Natural killer cell (primary cell): ENCODE results near the gene SOBP. TPM values are rescaled to one million over a fixed set of nuclear protein-coding genes. Genes with fewer than 3 reads are reported as not detected.

Experiments used
- ATAC-seq, 3 donors: fragments of 150-1000 bp in 2 of 3; fragments of 200-7000 bp in 1 of 3; cut with Tn5 transposase; 1 replicate in 1 of 3; 2 replicates in 2 of 3; pipeline ENCODE4 v1.10.0; 2021; ENCODE audit warnings: mild to moderate bottlenecking in 2 of 3, moderate library complexity in 2 of 3
- DNase-seq, 2 donors: peaks; one replicate each; pipeline versions ENCODE4 v3.0.0 to v3.0.0-alpha.2; 2013 to 2021; ENCODE audit warnings: mixed read lengths in 1 of 2
- H3K27ac ChIP-seq: one replicate; pipeline ENCODE4 v1.5.1; 2013; ENCODE audit warnings: mild to moderate bottlenecking, low read length
- H3K27me3 ChIP-seq: one replicate; pipeline ENCODE4 v1.6.1; 2013; ENCODE audit warnings: low read length; ENCODE audit not compliant: control insufficient read depth, insufficient read depth
- H3K36me3 ChIP-seq: one replicate; pipeline ENCODE4 v1.6.1; 2013; ENCODE audit warnings: low read length; ENCODE audit not compliant: control insufficient read depth, insufficient read depth
- H3K4me1 ChIP-seq: one replicate; pipeline ENCODE4 v1.6.1; 2013; ENCODE audit warnings: low read length; ENCODE audit not compliant: control insufficient read depth, insufficient read depth
- H3K4me3 ChIP-seq: one replicate; pipeline ENCODE4 v1.5.1; 2013; ENCODE audit warnings: low read length
- H3K9me3 ChIP-seq: one replicate; pipeline ENCODE4 v1.6.1; 2013; ENCODE audit warnings: low read length; ENCODE audit not compliant: control insufficient read depth, insufficient read depth
- H3K27ac Mint-ChIP-seq, 2 donors: one replicate each; pipeline ENCODE4 v1.8.0; 2022; ENCODE audit warnings: mild to moderate bottlenecking in 2 of 2, mixed read lengths in 2 of 2, moderate library complexity in 1 of 2
- H3K27me3 Mint-ChIP-seq, 2 donors: one replicate each; pipeline ENCODE4 v1.8.0; 2022; ENCODE audit warnings: low read depth in 2 of 2, mixed read lengths in 2 of 2
- H3K36me3 Mint-ChIP-seq: one replicate; pipeline ENCODE4 v1.8.0; 2022; ENCODE audit warnings: mixed read lengths
- H3K4me1 Mint-ChIP-seq, 2 donors: one replicate each; pipeline ENCODE4 v1.8.0; 2022; ENCODE audit warnings: mixed read lengths in 2 of 2
- H3K4me3 Mint-ChIP-seq: one replicate; pipeline ENCODE4 v1.8.0; 2022; ENCODE audit warnings: mild to moderate bottlenecking, moderate library complexity, mixed read lengths
- H3K9me3 Mint-ChIP-seq, 2 donors: one replicate each; pipeline ENCODE4 v1.8.0; 2022; ENCODE audit warnings: mixed read lengths in 2 of 2
- CTCF ChIP-seq: fragments of 200-600 bp; IDR thresholded peaks from one replicate; pipeline ENCODE4 v1.8.0; 2022; ENCODE audit warnings: antibody characterized with exemption
- WGBS: methylation state at CpG from one replicate; pipeline ENCODE4 v1.1.7; 2013; ENCODE audit warnings: missing lambda C conversion rate; ENCODE audit not compliant: insufficient coverage; 5-methylcytosine and 5-hydroxymethylcytosine counted together
- intact Hi-C: fragments of 100-400 bp; cut with micrococcal nuclease; formaldehyde crosslinking; loops from one replicate; pipeline ENCODE4 v1.14.2; 2022
- total RNA-seq, 4 donors: library from RNA; stranded (reverse); fragments of 120-200 nt in 1 of 4; gene quantifications; one replicate each; pipeline versions ENCODE4 v1.2.3 to v1.2.4, GENCODE V29; 2013 to 2022

Gene SOBP
- total RNA-seq, 3 donors from 2014 or later (not counting 1 experiment from before 2014, with no cell fraction given): 0.16 TPM; not detected in 1

- intact Hi-C loops: no loop called here
These were observed 213.7 kb downstream of the SOBP start for GRCh38 chr6:107703606-107704005.

GRCh38 chr6:107704347-107705013, 214.6 kb downstream of the SOBP start:
- H3K4me1 Mint-ChIP-seq: peaks cover 11 to 23% of the 10 kb centered on the region in 2 donors
- peak in 1 of 2 donors; percentile 72 for DNase-seq
- intact Hi-C loops: no loop called here

More at GRCh38 chr6:107703606-107704005, 213.7 kb downstream of the SOBP start:
- peaks cover 13 to 28% of the 10 kb centered on the region in 2 donors for H3K4me1 Mint-ChIP-seq
- Histone ChIP-seq H3K27me3 (no peaks in the 10 kb centered on the region), H3K36me3 (peaks cover 23% of the 10 kb centered on the region), H3K4me1 (peaks cover 9% of the 10 kb centered on the region), H3K9me3 (no peaks in the 10 kb centered on the region), H3K27ac (no peak overlapping the region), H3K4me3 (no peak overlapping the region)
- no peaks in the 10 kb centered on the region for H3K36me3 Mint-ChIP-seq
- no peaks in the 10 kb centered on the region for H3K9me3 Mint-ChIP-seq
- no peak overlapping the region for H3K4me3 Mint-ChIP-seq
- no peaks in the 10 kb centered on the region for H3K27me3 Mint-ChIP-seq
- no peak for ATAC-seq
- no peak for DNase-seq
- WGBS: 98% methylated on average over 5 of the region's 5 CpGs
- no peak for TF ChIP-seq CTCF
- H3K27ac Mint-ChIP-seq: no peak overlapping the region

GRCh38 chr6:107706516-107707115, 216.7 kb downstream of the SOBP start:
- TF ChIP-seq CTCF: no peak
- Histone ChIP-seq H3K9me3 (no peaks in the 10 kb centered on the region), H3K36me3 (peaks cover 23% of the 10 kb centered on the region), H3K4me3 (no peak overlapping the region), H3K27ac (no peak overlapping the region), H3K27me3 (no peaks in the 10 kb centered on the region), H3K4me1 (peaks cover 12% of the 10 kb centered on the region)
- intact Hi-C loops: no loop called here
- 94% methylated on average over 13 of the region's 13 CpGs for WGBS
- Mint-ChIP-seq H3K27me3 (no peaks in the 10 kb centered on the region), H3K36me3 (no peaks in the 10 kb centered on the region), H3K4me1 (peaks cover 7 to 14% of the 10 kb centered on the region in 2 donors), H3K4me3 (no peak overlapping the region), H3K9me3 (no peaks in the 10 kb centered on the region), H3K27ac (no peak overlapping the region)
- no peak for DNase-seq
- ATAC-seq: no peak

More at GRCh38 chr6:107704347-107705013, 214.6 kb downstream of the SOBP start:
- Mint-ChIP-seq H3K27ac (peak overlapping the region in 1 of 2 donors; percentile 14), H3K36me3 (no peaks in the 10 kb centered on the region), H3K4me3 (no peak overlapping the region), H3K27me3 (no peaks in the 10 kb centered on the region), H3K9me3 (no peaks in the 10 kb centered on the region)
- H3K9me3 ChIP-seq: no peaks in the 10 kb centered on the region
- no peak overlapping the region for H3K4me3 ChIP-seq
- H3K36me3 ChIP-seq: peaks cover 23% of the 10 kb centered on the region
- peaks cover 13% of the 10 kb centered on the region for H3K4me1 ChIP-seq
- peak; percentile 83 for TF ChIP-seq CTCF
- peak in 1 of 3 donors; percentile 53 for ATAC-seq
- no peaks in the 10 kb centered on the region for H3K27me3 ChIP-seq
- no peak overlapping the region for H3K27ac ChIP-seq
- 56% methylated on average over 8 of the region's 8 CpGs for WGBS
